AG10803 (cell line): Measurements from ENCODE around the gene PTPRM.

Experiments
- DNase-seq: peaks from one replicate; pipeline ENCODE4 v3.0.0; 2010; ENCODE audit warnings: low read depth
- H3K4me3 ChIP-seq: 2 replicates; pipeline ENCODE4 v1.5.1; 2011; ENCODE audit warnings: mild to moderate bottlenecking, low read length, control low read depth
- CTCF ChIP-seq: conservative IDR thresholded peaks from 2 replicates; pipeline ENCODE4 v1.5.1; 2011; ENCODE audit warnings: mild to moderate bottlenecking, low read length, control low read depth, inconsistent platforms

PTPRM gene

DNA sequence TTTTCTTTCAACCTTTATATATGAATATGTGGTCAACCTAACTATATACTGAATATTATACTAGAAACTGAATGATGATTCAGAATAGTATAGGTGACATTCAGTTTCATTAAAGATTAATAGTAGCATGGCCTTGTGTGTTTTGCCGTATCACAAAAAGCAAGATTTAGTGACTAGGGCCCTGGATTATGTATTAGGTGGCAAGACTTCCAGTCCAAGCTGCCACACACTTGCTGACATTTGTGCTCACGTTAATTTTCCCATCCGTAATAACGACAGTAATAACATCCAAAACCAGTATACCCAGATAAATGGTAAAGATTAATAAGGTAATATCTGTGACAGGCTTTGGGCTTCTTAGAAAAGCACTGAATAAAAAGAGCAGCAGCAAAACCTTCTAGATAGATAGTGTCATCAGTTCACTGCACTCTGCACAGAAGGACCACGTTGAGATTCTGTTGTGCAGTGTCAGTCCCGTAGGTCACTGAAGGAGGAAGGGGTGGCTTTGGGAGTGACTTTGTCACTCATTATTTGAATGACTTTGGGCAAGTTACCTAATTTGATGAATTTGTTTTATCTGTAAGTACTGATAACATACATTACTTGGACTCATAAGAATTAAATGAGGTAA, 451.7 kb downstream of the PTPRM start:
- no peak for TF ChIP-seq CTCF
- H3K4me3 ChIP-seq: no peak overlapping the region
- DNase-seq: no peak

GRCh38 chr18:8019600-8019999, 452.5 kb downstream of the PTPRM start:
- no peak overlapping the region for H3K4me3 ChIP-seq
- no peak for DNase-seq
- no peak for TF ChIP-seq CTCF

DNA sequence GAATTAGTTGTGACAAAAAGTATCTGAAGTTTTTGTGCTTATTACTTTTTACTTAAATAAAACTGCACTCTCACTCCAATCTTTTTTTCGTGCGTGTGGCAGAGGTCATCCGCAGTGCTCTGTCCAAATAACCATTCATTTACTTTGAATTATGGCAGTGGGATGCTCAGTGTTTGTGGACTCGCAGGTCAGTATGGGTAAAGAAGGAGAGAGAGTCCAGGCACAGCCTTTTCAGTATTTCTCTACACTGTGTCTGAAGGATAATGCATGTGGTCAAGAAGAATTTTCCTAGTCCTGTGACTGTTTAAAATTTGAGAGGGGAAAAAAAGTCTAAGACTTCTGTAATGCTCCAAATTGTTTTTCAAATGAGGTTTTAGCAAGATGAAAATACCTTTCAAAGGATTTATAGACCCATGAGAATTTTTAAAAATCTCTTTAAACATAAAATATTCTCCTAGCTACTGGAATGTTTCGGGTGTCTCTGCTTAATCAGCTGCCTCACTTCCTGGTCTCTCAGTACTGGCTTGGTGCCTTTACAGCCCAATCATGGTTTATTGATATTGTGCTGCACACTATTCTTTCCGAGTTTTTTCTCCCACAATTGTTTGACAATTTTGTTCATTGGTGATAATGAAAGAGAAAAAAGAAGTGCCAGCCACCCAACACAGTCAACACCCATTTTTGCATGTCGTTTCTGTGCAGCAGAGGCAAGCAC, 453.2 kb downstream of the PTPRM start:
- no peak for DNase-seq
- H3K4me3 ChIP-seq: no peak overlapping the region
- no peak for TF ChIP-seq CTCF

DNA sequence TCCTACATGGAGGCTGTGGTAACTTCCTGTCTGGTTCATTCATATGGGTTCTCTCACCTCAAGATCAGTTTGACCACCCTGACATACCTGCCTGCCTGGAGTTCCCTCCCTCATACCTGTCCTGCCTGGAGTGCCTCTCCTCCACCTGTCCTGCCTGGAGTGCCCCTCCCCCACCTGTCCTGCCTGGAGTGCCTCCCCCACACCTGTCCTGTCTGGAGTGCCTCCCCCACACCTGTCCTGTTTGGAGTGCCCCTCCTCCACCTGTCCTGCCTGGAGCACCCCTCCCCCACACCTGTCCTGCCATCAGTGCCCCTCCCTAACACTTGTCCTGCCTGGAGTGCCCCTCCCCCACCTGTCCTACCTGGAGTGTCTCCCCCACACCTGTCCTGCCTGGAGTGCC, 461.9 kb downstream of the PTPRM start:
- no peak overlapping the region for H3K4me3 ChIP-seq
- no peak for DNase-seq
- TF ChIP-seq CTCF: no peak

DNA sequence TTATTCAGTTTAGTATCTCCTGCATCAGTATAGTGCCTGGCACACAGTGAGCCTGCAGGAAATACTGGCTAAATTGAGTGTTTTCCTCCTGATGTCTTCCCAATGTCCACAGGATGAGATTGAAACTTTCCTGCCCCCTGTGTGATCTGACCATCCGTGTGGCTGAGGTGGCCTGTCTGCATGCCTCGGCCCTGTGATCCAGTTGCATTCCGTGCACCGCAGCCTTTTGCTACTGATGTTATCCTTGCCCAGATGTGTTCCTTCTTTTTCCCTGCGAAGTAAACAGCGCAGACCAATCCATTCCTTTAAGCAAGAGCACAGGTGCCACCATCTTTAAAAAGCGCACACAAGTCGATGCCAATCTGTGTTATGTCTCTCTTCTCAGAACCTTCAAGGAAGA, 462.6 kb downstream of the PTPRM start:
- DNase-seq: no peak
- TF ChIP-seq CTCF: no peak
- no peak overlapping the region for H3K4me3 ChIP-seq

- DNase-seq: no peak
- H3K4me3 ChIP-seq: no peak overlapping the region
- TF ChIP-seq CTCF: no peak
Measured at GRCh38 chr18:8030201-8030600, 463.1 kb downstream of the PTPRM start.

GRCh38 chr18:8031496-8031895, 464.4 kb downstream of the PTPRM start:
- no peak for DNase-seq

More at GRCh38 chr18:8031496-8031895, 464.4 kb downstream of the PTPRM start:
- TF ChIP-seq CTCF: no peak
- no peak overlapping the region for H3K4me3 ChIP-seq
